GM12878 (cell line): ENCODE data around the gene SAFB. TPM values are rescaled to one million over a fixed set of nuclear protein-coding genes. Genes with fewer than 3 reads are reported as not detected.

ENCODE experiments used
- BHLHE40 ChIP-seq, 2 experiments: fragments of 450-650 bp in 1 of 2; IDR thresholded peaks; 2 replicates each; pipeline ENCODE4 v1.6.1; 2011 to 2017; ENCODE audit warnings: low read depth in 2 of 2, borderline replicate concordance in 1 of 2, improper control_type of control experiment in 1 of 2, low read length in 1 of 2, mild to moderate bottlenecking in 1 of 2
- CHD2 ChIP-seq: IDR thresholded peaks from 2 replicates; pipeline ENCODE4 v1.6.1; 2011; ENCODE audit warnings: low read depth, low read length, improper control_type of control experiment, borderline replicate concordance
- IRF5 ChIP-seq: fragments of 450-650 bp; IDR thresholded peaks from 2 replicates; pipeline ENCODE4 v1.6.1; 2017; ENCODE audit warnings: borderline replicate concordance
- JUND ChIP-seq: IDR thresholded peaks from 2 replicates; pipeline ENCODE4 v1.6.1; 2012; ENCODE audit warnings: low read depth, mild to moderate bottlenecking, low read length, improper control_type of control experiment, moderate library complexity
- NFIC ChIP-seq: IDR thresholded peaks from 2 replicates; pipeline ENCODE4 v1.6.1; 2012; ENCODE audit warnings: low read depth, mild to moderate bottlenecking, inconsistent platforms, low read length, moderate library complexity
- NFXL1 ChIP-seq: fragments of 450-650 bp; IDR thresholded peaks from 2 replicates; pipeline ENCODE4 v1.6.1; 2017; ENCODE audit warnings: antibody characterized with exemption, mild to moderate bottlenecking, borderline replicate concordance
- NFYB ChIP-seq: IDR thresholded peaks from 2 replicates; pipeline ENCODE4 v1.6.1; 2011; ENCODE audit warnings: low read depth, mild to moderate bottlenecking, low read length, improper control_type of control experiment, moderate library complexity; ENCODE audit not compliant: insufficient read depth
- NRF1 ChIP-seq: conservative IDR thresholded peaks from 2 replicates; pipeline ENCODE4 v1.6.1; 2011; ENCODE audit warnings: mild to moderate bottlenecking, low read depth, low read length, improper control_type of control experiment
- PML ChIP-seq: IDR thresholded peaks from 2 replicates; pipeline ENCODE4 v1.6.1; 2012; ENCODE audit warnings: low read length, inconsistent platforms
- ZBTB40 ChIP-seq: fragments of 450-650 bp; IDR thresholded peaks from 2 replicates; pipeline ENCODE4 v1.6.1; 2016; ENCODE audit warnings: mild to moderate bottlenecking, moderate library complexity, borderline replicate concordance
- ZZZ3 ChIP-seq: IDR thresholded peaks from 2 replicates; pipeline ENCODE4 v1.6.1; 2011; ENCODE audit warnings: low read depth; ENCODE audit not compliant: control insufficient read depth, insufficient read length
- polyA plus RNA-seq, 11 experiments: library from polyadenylated mRNA; depleted of rRNA in 4 of 11; unstranded in 6 of 11; stranded (reverse) in 5 of 11; fragments of >200 nt; fragmentation: Nextera tagmentation in 4 of 11; fragmentation: Illumina TruSeq in 1 of 11; extraction: Ambion mirVana in 4 of 11; extraction: Trizol in 1 of 11; gene quantifications; 1 replicate in 1 of 11; 2 replicates in 10 of 11; pipeline versions ENCODE4 v1.2.1 to v1.2.3, GENCODE V29; 2011 to 2016; ENCODE audit warnings: inconsistent platforms in 2 of 11, missing spikeins in 2 of 11, low read depth in 1 of 11
- total RNA-seq, 4 experiments: library from RNA; depleted of rRNA in 3 of 4; stranded (reverse); fragments of >200 nt in 3 of 4; fragmentation: Illumina TruSeq in 1 of 4; extraction: Trizol in 1 of 4; gene quantifications; 2 replicates each; pipeline versions ENCODE4 v1.2.1 to v1.2.3, GENCODE V29; 2013 to 2021
- TF ChIP-seq, protein P1 (sequence below): fragments of 450-650 bp; IDR thresholded peaks from 2 replicates; pipeline ENCODE4 v1.6.1; 2017; ENCODE audit warnings: mild to moderate bottlenecking, moderate library complexity
- TF ChIP-seq, protein P2 (sequence below): IDR thresholded peaks from 2 replicates; pipeline ENCODE4 v1.6.1; 2012; ENCODE audit warnings: low read depth, low read length, improper control_type of control experiment
- TF ChIP-seq, protein P3 (sequence below): fragments of 450-650 bp; IDR thresholded peaks from 2 replicates; pipeline ENCODE4 v1.6.1; 2018; ENCODE audit warnings: borderline replicate concordance, mild to moderate bottlenecking; ENCODE audit not compliant: partially characterized antibody

Gene SAFB
- total and polyA plus RNA-seq, 10 of the 15 experiments (the other 5 are each of a cell fraction or from before 2014, with no cell fraction given) = 1.6 to 131 (median 61.2) TPM

- TF ChIP-seq BHLHE40 (IDR thresholded peaks at IDR 0.05; ENCODE audit: borderline replicate concordance in 1 of 2, low read depth in 2 of 2, low read length in 1 of 2) = no peak
- TF ChIP-seq ZBTB40 = no peak
- TF ChIP-seq CHD2 = no peak
- TF ChIP-seq, protein P1, sequence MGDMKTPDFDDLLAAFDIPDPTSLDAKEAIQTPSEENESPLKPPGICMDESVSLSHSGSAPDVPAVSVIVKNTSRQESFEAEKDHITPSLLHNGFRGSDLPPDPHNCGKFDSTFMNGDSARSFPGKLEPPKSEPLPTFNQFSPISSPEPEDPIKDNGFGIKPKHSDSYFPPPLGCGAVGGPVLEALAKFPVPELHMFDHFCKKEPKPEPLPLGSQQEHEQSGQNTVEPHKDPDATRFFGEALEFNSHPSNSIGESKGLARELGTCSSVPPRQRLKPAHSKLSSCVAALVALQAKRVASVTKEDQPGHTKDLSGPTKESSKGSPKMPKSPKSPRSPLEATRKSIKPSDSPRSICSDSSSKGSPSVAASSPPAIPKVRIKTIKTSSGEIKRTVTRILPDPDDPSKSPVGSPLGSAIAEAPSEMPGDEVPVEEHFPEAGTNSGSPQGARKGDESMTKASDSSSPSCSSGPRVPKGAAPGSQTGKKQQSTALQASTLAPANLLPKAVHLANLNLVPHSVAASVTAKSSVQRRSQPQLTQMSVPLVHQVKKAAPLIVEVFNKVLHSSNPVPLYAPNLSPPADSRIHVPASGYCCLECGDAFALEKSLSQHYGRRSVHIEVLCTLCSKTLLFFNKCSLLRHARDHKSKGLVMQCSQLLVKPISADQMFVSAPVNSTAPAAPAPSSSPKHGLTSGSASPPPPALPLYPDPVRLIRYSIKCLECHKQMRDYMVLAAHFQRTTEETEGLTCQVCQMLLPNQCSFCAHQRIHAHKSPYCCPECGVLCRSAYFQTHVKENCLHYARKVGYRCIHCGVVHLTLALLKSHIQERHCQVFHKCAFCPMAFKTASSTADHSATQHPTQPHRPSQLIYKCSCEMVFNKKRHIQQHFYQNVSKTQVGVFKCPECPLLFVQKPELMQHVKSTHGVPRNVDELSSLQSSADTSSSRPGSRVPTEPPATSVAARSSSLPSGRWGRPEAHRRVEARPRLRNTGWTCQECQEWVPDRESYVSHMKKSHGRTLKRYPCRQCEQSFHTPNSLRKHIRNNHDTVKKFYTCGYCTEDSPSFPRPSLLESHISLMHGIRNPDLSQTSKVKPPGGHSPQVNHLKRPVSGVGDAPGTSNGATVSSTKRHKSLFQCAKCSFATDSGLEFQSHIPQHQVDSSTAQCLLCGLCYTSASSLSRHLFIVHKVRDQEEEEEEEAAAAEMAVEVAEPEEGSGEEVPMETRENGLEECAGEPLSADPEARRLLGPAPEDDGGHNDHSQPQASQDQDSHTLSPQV = no peak
- TF ChIP-seq JUND = no peak
- no peak for TF ChIP-seq NRF1
- no peak for TF ChIP-seq NFIC
- TF ChIP-seq, protein P2, sequence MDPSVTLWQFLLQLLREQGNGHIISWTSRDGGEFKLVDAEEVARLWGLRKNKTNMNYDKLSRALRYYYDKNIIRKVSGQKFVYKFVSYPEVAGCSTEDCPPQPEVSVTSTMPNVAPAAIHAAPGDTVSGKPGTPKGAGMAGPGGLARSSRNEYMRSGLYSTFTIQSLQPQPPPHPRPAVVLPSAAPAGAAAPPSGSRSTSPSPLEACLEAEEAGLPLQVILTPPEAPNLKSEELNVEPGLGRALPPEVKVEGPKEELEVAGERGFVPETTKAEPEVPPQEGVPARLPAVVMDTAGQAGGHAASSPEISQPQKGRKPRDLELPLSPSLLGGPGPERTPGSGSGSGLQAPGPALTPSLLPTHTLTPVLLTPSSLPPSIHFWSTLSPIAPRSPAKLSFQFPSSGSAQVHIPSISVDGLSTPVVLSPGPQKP = no peak
- TF ChIP-seq NFYB = no peak
- TF ChIP-seq, protein P3, sequence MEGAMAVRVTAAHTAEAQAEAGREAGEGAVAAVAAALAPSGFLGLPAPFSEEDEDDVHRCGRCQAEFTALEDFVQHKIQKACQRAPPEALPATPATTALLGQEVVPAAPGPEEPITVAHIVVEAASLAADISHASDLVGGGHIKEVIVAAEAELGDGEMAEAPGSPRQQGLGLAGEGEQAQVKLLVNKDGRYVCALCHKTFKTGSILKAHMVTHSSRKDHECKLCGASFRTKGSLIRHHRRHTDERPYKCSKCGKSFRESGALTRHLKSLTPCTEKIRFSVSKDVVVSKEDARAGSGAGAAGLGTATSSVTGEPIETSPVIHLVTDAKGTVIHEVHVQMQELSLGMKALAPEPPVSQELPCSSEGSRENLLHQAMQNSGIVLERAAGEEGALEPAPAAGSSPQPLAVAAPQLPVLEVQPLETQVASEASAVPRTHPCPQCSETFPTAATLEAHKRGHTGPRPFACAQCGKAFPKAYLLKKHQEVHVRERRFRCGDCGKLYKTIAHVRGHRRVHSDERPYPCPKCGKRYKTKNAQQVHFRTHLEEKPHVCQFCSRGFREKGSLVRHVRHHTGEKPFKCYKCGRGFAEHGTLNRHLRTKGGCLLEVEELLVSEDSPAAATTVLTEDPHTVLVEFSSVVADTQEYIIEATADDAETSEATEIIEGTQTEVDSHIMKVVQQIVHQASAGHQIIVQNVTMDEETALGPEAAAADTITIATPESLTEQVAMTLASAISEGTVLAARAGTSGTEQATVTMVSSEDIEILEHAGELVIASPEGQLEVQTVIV = no peak
- TF ChIP-seq ZZZ3 = no peak
- no peak for TF ChIP-seq IRF5
- no peak for TF ChIP-seq NFXL1
- TF ChIP-seq PML = no peak
Observed at GRCh38 chr19:5585461-5586299, 37.2 kb upstream of the SAFB start (continued).
